Fibroblast of peridontal ligament (primary cell): ENCODE measurements around the gene MUC3A.
A peak's percentile ranks its signal among the peaks of the same experiment; 100 is the strongest.
"Not testable (repeated sequence)": the region's sequence is repeated elsewhere in the genome, so short reads cannot be mapped to it uniquely, and the experiment has no call there.

Experiments
- DNase-seq: peaks from one replicate; pipeline ENCODE4 v3.0.0-alpha.2; 2010; ENCODE audit errors: extremely low read depth

MUC3A gene

DNA sequence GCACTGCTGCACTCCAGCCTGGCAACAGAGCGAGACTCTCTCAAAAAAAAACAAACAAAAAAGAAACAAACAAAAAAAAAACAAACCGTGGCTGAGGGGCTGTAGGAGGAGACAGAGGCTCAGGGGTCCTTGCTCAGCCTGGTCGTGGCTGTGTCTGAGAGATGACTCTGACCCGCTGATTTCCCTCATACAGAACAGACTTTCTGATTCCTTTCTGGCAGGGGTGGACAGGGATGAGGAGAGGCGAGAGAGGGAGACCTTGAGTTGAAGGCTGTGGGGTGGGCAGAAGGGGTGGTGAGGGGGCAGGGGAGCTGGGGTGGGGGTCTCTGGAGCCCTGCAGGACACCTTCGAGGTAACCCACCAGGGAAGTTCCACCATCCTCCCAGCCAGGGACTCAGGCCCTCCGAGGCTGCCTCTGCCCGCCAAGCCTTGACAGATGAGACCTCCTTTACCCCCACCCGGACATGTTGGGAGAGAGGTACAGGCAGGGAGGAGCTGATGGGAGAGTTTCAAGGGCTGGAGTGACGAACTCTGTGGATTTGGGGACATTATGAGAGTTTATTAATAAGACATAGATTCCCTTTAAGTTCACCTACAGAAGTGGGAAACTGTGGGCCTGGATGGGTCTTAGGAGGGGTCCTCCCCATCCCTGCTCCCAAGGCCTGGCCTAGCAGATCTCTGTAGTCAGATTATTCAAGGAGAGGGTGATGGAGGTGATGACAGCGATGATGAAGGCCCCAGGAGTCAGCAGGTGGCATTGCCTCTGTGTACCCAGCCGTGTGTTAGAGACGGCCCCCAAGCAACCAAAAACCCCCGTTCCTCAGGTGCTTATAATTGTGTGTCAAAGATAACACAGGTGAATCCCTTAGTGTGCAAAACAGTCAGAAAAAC lies 22.0 kb downstream of the MUC3A start:
- DNase-seq = no peak

- DNase-seq = no peak
These were observed 22.6 kb downstream of the MUC3A start for GRCh38 chr7:100972002-100972347.

- DNase-seq = no peak
These were observed 24.7 kb downstream of the MUC3A start for GRCh38 chr7:100974021-100974420.

DNA sequence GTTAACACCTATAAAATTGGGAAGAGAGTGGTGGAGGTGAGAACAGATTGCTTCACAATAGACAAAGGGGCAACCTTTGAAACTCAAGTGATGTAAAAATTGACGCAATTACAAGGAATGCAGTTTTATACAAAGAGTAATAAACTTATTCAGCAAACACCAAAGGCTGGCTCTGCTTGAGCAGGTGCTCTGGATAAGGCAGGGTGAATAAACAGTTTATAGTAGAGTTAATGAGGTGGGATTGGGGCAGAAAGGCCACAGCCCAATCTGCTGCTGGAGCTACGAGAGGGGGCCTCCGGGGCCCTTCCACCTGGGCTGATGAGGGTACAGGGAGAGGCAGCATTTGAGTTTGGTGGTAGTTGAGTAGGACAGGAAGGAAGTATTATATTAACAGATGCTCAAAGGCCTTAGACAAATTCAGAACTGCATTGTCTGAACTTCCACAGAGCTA lies 26.1 kb downstream of the MUC3A start:
- DNase-seq = no peak

DNA sequence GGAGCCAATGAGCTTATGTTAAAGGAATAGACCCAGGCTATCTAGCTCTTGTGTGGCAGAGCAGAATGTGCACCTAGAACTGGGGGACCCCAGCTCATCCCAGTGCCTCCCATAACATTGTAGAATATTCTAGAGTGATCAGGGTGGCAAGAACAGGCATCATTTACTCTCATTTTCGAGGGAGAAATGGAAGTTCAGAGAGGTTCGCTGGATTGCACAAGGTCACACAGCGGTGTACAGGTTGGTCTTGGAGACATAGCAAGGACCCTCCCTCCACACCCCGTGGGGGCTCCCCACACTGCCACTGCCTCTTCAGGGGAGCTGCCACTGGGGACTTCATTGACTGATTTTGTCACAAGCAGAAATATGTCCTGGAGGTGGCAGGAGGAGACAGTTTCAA lies 29.0 kb downstream of the MUC3A start:
- DNase-seq = no peak

DNA sequence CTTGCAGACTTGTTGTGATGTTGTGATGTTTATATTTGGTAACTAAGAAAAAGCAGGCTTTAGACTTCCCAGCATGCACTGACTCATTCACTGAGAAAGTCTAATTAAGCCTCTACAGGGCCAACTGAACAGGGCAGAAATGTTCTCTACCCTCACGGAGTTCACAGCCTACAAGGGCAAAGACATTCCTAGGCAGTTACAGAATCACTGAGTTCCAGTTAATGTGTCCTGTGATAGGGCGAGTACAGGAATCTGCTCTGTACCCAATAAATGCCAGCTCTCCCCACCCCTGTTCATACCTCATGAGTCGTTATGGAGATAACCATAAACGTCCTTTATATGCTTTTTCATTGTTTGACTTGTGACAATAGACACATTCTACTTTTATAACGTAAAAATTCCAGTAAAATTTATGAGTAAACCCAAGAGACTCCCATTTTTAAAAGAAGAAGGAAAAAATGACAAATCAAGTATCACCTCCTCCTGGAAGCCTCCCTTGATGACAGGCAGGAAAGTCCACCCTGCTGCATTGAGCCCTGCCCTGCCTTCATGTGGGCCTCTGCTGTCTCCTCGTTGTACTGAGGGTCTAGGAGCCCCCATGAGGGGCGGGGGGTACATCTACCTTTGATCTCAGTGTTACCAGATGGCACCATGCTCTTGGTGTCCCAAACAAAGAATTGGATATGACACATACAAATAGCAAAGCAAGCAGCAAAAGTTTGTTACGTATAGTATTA lies 34.3 kb downstream of the MUC3A start:
- no peak for DNase-seq

DNA sequence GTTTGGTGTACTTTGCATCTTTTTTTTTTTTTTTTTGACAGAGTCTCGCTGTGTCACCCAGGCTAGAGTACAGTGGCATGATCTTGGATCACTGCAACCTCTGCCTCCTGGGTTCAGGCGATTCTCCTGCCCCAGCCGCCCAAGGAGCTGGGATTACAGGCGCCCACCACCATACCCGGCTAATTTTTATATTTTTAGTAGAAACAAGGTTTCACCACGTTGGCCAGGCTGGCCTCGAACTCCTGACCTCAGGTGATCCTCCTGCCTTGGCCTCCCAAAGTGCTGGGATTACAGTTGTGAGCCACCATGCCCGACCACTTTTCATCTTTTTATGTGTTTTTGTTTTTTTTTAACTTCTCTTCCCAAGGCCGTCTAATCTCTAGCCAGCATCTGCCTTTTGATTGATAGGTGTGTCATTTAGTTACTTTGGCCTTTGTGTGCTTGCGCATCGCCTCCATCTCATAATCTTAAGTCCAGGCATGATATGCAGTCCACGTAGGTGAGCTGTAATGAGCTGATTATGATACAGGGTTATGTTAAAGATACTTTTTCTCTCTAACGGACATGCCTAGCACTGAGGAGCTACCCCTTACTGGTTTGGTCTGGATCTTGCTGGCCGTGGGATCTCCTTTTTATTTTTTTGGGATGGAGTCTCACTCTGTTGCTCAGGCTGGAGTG lies 35.0 kb downstream of the MUC3A start:
- DNase-seq = not testable (repeated sequence)

- DNase-seq = not testable (repeated sequence)
These were observed 35.9 kb downstream of the MUC3A start for GRCh38 chr7:100985033-100985797.

DNA sequence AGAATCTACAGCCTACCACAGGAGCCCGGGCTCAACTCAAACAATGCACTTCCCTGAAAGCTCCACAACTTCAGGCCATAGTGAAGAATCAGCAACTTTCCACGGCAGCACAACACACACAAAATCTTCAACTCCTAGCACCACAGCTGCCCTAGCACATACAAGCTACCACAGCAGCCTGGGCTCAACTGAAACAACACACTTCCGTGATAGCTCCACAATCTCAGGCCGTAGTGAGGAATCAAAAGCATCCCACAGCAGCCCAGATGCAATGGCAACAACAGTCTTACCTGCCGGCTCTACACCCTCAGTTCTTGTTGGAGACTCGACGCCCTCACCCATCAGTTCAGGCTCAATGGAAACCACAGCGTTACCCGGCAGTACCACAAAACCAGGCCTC lies 42.3 kb downstream of the MUC3A start:
- DNase-seq = no peak

- DNase-seq = not testable (repeated sequence)
These were observed 42.9 kb downstream of the MUC3A start for GRCh38 chr7:100992280-100992679.

GRCh38 chr7:100994671-100995070 lies 45.3 kb downstream of the MUC3A start:
- not testable (repeated sequence) for DNase-seq

DNA sequence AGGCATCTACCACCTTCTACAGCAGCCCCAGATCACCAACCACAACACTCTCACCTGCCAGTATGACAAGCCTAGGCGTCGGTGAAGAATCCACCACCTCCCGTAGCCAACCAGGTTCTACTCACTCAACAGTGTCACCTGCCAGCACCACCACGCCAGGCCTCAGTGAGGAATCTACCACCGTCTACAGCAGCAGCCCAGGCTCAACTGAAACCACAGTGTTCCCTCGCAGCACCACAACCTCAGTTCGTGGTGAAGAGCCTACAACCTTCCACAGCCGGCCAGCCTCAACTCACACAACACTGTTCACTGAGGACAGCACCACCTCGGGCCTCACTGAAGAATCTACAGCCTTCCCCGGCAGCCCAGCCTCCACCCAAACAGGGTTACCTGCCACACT lies 49.2 kb downstream of the MUC3A start:
- not testable (repeated sequence) for DNase-seq

GRCh38 chr7:100999334-100999733 lies 50.0 kb downstream of the MUC3A start:
- DNase-seq = not testable (repeated sequence)

DNA sequence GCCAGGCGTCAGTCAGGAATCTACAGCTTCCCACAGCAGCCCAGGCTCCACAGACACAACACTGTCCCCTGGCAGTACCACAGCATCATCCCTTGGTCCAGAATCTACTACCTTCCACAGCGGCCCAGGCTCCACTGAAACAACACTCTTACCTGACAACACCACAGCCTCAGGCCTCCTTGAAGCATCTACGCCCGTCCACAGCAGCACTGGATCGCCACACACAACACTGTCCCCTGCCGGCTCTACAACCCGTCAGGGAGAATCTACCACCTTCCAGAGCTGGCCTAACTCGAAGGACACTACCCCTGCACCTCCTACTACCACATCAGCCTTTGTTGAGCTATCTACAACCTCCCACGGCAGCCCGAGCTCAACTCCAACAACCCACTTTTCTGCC lies 50.7 kb downstream of the MUC3A start:
- not testable (repeated sequence) for DNase-seq

DNA sequence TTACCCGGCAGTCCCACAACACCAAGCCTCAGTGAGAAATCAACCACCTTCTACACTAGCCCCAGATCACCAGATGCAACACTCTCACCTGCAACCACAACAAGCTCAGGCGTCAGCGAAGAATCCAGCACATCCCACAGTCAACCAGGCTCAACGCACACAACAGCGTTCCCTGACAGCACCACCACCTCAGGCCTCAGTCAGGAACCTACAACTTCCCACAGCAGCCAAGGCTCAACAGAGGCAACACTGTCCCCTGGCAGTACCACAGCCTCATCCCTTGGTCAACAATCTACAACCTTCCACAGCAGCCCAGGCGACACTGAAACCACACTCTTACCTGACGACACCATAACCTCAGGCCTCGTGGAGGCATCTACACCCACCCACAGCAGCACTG lies 53.0 kb downstream of the MUC3A start:
- not testable (repeated sequence) for DNase-seq

GRCh38 chr7:101007361-101007760 lies 58.0 kb downstream of the MUC3A start:
- not testable (repeated sequence) for DNase-seq

GRCh38 chr7:101009629-101010028 lies 60.3 kb downstream of the MUC3A start:
- DNase-seq = no peak

GRCh38 chr7:101012931-101013330 lies 63.6 kb downstream of the MUC3A start:
- no peak for DNase-seq

DNA sequence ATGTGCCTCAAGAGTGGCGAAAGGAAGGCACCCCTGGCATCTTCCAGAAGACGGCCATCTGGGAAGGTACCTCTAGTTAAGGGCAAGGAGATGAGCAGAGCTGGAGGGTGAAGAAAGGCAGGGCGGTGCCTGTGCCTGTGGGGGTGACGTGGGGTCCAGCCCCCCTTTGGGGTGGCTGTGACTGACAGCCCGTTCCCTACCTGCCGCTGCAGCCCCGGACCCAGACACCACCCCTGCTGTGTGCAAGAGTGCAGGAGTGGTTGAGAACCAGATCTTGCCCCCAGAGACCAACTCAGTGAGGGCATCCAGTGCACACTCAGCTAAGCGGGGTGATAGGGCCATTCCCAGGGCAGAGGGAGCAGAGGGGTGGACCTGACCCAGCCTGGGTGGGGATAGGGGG lies 66.3 kb downstream of the MUC3A start:
- DNase-seq = no peak

- peak; percentile 81 for DNase-seq
These were observed 67.9 kb downstream of the MUC3A start for GRCh38 chr7:101017064-101017777.
